Right ventricle myocardium inferior (tissue), 1 donor: ENCODE data around the gene TSSK2. TPM values are rescaled to one million over a fixed set of nuclear protein-coding genes. Genes with fewer than 3 reads are reported as not detected.

Source experiments
- ATAC-seq: fragments of 200-7000 bp; cut with Tn5 transposase; one replicate; pipeline ENCODE4 v1.9.1; 2020; ENCODE audit warnings: mild to moderate bottlenecking, moderate library complexity
- DNase-seq: peaks from one replicate; pipeline ENCODE4 v3.0.0; 2021; ENCODE audit errors: missing footprints
- intact Hi-C: fragments of 100-400 bp; cut with DNase I; formaldehyde crosslinking; loops from one replicate; pipeline ENCODE4 v1.11.0; 2022
- total RNA-seq: library from RNA; stranded (reverse); fragmentation: NEBNext Ultra II Directional; extraction: Animal tissue kit (Norgen Biotek cat#: 25700); gene quantifications from one replicate; pipeline ENCODE4 v1.2.1, GENCODE V29; 2021
- donor health status: DM: no; HTN: yes; CAD: no; lungs with severe emphysema.

The TSSK2 gene
- total RNA-seq, 1 donor from 2014 or later: not detected

GRCh38 chr22:19175602-19176174 lies 44.6 kb downstream of the TSSK2 start:
- no peak for DNase-seq
- ATAC-seq: no peak
- intact Hi-C loops: no loop called here

GRCh38 chr22:19176175-19176643 lies 45.1 kb downstream of the TSSK2 start:
- intact Hi-C loops: no loop called here
- no peak for ATAC-seq
- DNase-seq: no peak

- ATAC-seq (no peak), DNase-seq (no peak)
- intact Hi-C loops: no loop called here
Measured at GRCh38 chr22:19176732-19177131, 45.6 kb downstream of the TSSK2 start.

- intact Hi-C loops: loop anchor here (2.0 kb wide), 2 partner anchors 33 to 113 kb away; partner anchors contain the start of genes CLTCL1 and ESS2
- ATAC-seq (no peak), DNase-seq (no peak)
Measured at GRCh38 chr22:19177164-19178064, 46.3 kb downstream of the TSSK2 start.

GRCh38 chr22:19178065-19178656 lies 47.1 kb downstream of the TSSK2 start:
- DNase-seq (peak; percentile 76), ATAC-seq (peak; percentile 5)
- intact Hi-C loops: loop anchor here (2.0 kb wide), 2 partner anchors 33 to 113 kb away; partner anchors contain the start of genes CLTCL1 and ESS2

- DNase-seq (peak; percentile 96), ATAC-seq (peak; percentile 94)
- intact Hi-C loops: loop anchor here (2.0 kb wide), 2 partner anchors 34 to 112 kb away; partner anchors contain the start of genes CLTCL1 and ESS2
Measured at GRCh38 chr22:19178657-19179496, 47.8 kb downstream of the TSSK2 start, which contains the start of gene SLC25A1. SLC25A1 (minus strand) TSS chr22:19178736; CDS start chr22:19178673, 63 bp downstream.

GRCh38 chr22:19179497-19180048 lies 48.5 kb downstream of the TSSK2 start:
- peak; percentile 77 for ATAC-seq
- DNase-seq: peak; percentile 83
- intact Hi-C loops: loop anchor here (2.0 kb wide), 2 partner anchors 35 to 111 kb away; partner anchors contain the start of genes CLTCL1 and ESS2

- ATAC-seq: no peak
- intact Hi-C loops: no loop called here
- DNase-seq: no peak
Measured at GRCh38 chr22:19180234-19180633, 49.1 kb downstream of the TSSK2 start.

GRCh38 chr22:19180740-19181410 lies 49.8 kb downstream of the TSSK2 start:
- ATAC-seq: no peak
- DNase-seq: no peak
- intact Hi-C loops: no loop called here

- intact Hi-C loops: no loop called here
- DNase-seq: no peak
- no peak for ATAC-seq
Measured at GRCh38 chr22:19181786-19182471, 50.8 kb downstream of the TSSK2 start.

Other genes with a start within 250 kb of the TSSK2 start
- 8.0 TPM for gene DGCR6, start 225.0 kb upstream of the TSSK2 start, total RNA-seq
- gene PRODH, start 195.0 kb upstream of the TSSK2 start, total RNA-seq: 7.4 TPM
- 29.9 TPM for gene DGCR2, start 8.9 kb upstream of the TSSK2 start, total RNA-seq
- 8.8 TPM for gene ESS2, start 13.3 kb downstream of the TSSK2 start, total RNA-seq
- gene GSC2, start 19.0 kb downstream of the TSSK2 start, total RNA-seq: not detected
- 28.7 TPM for gene SLC25A1, start 47.4 kb downstream of the TSSK2 start, total RNA-seq
- gene CLTCL1, start 160.4 kb downstream of the TSSK2 start, total RNA-seq: 8.3 TPM